IMR-90 (cell line): ENCODE measurements around the gene CHD2. TPM values are rescaled to one million over a fixed set of nuclear protein-coding genes. Genes with fewer than 3 reads are reported as not detected.

Experiments used
- ATAC-seq: fragments of 200-7000 bp; cut with Tn5 transposase; 2 replicates; pipeline ENCODE4 v1.9.1; 2020; ENCODE audit warnings: low read depth, mild to moderate bottlenecking, moderate library complexity
- BruUV-seq: library from RNA; stranded (reverse); fragments of 400-500 nt; replicated peaks from 2 replicates; lab custom pipeline; 2021; lab: Mats Ljungman, UMichigan
- CTCF ChIA-PET: fragments of 300-600 bp; formaldehyde crosslinking; extraction: SDS; loops from one replicate; lab custom pipeline; 2021; ENCODE audit warnings: antibody characterized with exemption; lab: Yijun Ruan, JAX
- POLR2A ChIA-PET: fragments of 300-600 bp; sonication (Branson Sonifier 250); formaldehyde crosslinking; loops from one replicate; lab custom pipeline; 2022; ENCODE audit warnings: antibody characterized with exemption; ENCODE audit not compliant: unreplicated experiment; lab: Charles Lee
- DNase-seq: peaks from one replicate; pipeline ENCODE4 v3.0.0; 2013
- H2AFZ ChIP-seq: replicated peaks from 2 replicates; pipeline ENCODE3; 2013; ENCODE audit warnings: low read length, mild to moderate bottlenecking; ENCODE audit not compliant: poor library complexity
- H2AK5ac ChIP-seq: 2 replicates; pipeline ENCODE4 v1.6.1; 2013; ENCODE audit warnings: low read depth, low read length, inconsistent platforms
- H2AK9ac ChIP-seq: replicated peaks from 2 replicates; pipeline ENCODE3; 2013; ENCODE audit warnings: mild to moderate bottlenecking, low read depth, low read length, moderate library complexity; ENCODE audit not compliant: poor library complexity
- H2BK120ac ChIP-seq: 2 replicates; pipeline ENCODE4 v1.6.1; 2013; ENCODE audit warnings: low read depth, low read length, inconsistent platforms
- H2BK15ac ChIP-seq: 3 replicates; pipeline ENCODE4 v1.6.1; 2013; ENCODE audit warnings: low read depth, low read length, inconsistent platforms
- H2BK20ac ChIP-seq: 2 replicates; pipeline ENCODE4 v1.6.1; 2013; ENCODE audit warnings: low read depth, mild to moderate bottlenecking, inconsistent platforms, low read length, moderate library complexity
- H2BK5ac ChIP-seq: 2 replicates; pipeline ENCODE4 v1.6.1; 2013; ENCODE audit warnings: mild to moderate bottlenecking, low read depth, low read length, inconsistent platforms; ENCODE audit not compliant: poor library complexity, severe bottlenecking
- H3K14ac ChIP-seq: replicated peaks from 2 replicates; pipeline ENCODE4 v1.6.1; 2013; ENCODE audit warnings: low read depth, low read length, inconsistent platforms
- H3K18ac ChIP-seq: 2 replicates; pipeline ENCODE4 v1.6.1; 2013; ENCODE audit warnings: low read depth, low read length, control low read depth
- H3K23ac ChIP-seq: 2 replicates; pipeline ENCODE4 v1.6.1; 2013; ENCODE audit warnings: low read depth, low read length, inconsistent platforms
- H3K27ac ChIP-seq: 2 replicates; pipeline ENCODE4 v1.5.1; 2013; ENCODE audit warnings: mild to moderate bottlenecking, control low read depth, low read length; ENCODE audit not compliant: insufficient read depth
- H3K27me3 ChIP-seq: 2 replicates; pipeline ENCODE4 v1.6.1; 2013; ENCODE audit warnings: low read length; ENCODE audit not compliant: control insufficient read depth, insufficient read depth
- H3K36me3 ChIP-seq: 2 replicates; pipeline ENCODE4 v1.6.1; 2013; ENCODE audit warnings: low read length, mixed read lengths; ENCODE audit not compliant: control insufficient read depth, insufficient read depth
- H3K4ac ChIP-seq: 2 replicates; pipeline ENCODE4 v1.6.1; 2013; ENCODE audit warnings: low read depth, low read length, inconsistent platforms
- H3K4me1 ChIP-seq: 2 replicates; pipeline ENCODE4 v1.6.1; 2013; ENCODE audit warnings: low read length, mixed read lengths; ENCODE audit not compliant: control insufficient read depth, insufficient read depth
- H3K4me2 ChIP-seq: 2 replicates; pipeline ENCODE4 v1.6.1; 2013; ENCODE audit warnings: low read depth, mild to moderate bottlenecking, control low read depth, low read length, moderate library complexity
- H3K4me3 ChIP-seq: 2 replicates; pipeline ENCODE4 v1.5.1; 2013; ENCODE audit warnings: low read depth, mild to moderate bottlenecking, control low read depth, low read length, moderate library complexity; ENCODE audit not compliant: insufficient read depth
- H3K56ac ChIP-seq: 2 replicates; pipeline ENCODE4 v1.6.1; 2013; ENCODE audit warnings: low read length, inconsistent platforms; ENCODE audit not compliant: insufficient read depth; ENCODE audit errors: extremely low read depth
- H3K79me1 ChIP-seq, 2 experiments: 2 replicates each; pipeline ENCODE4 v1.6.1; 2013; ENCODE audit warnings: low read length in 2 of 2, inconsistent platforms in 1 of 2, low read depth in 1 of 2
- H3K9ac ChIP-seq: 2 replicates; pipeline ENCODE4 v1.6.1; 2013; ENCODE audit warnings: low read depth, low read length, control low read depth
- H3K9me1 ChIP-seq: 2 replicates; pipeline ENCODE4 v1.6.1; 2013; ENCODE audit warnings: low read length, inconsistent platforms; ENCODE audit not compliant: insufficient read depth
- H3K9me3 ChIP-seq: 2 replicates; pipeline ENCODE4 v1.6.1; 2013; ENCODE audit warnings: low read length; ENCODE audit not compliant: control insufficient read depth, insufficient read depth
- H4K20me1 ChIP-seq: 2 replicates; pipeline ENCODE4 v1.6.1; 2013; ENCODE audit warnings: low read length, inconsistent platforms; ENCODE audit not compliant: insufficient read depth
- H4K5ac ChIP-seq: 2 replicates; pipeline ENCODE4 v1.6.1; 2013; ENCODE audit warnings: mild to moderate bottlenecking, low read depth, low read length, control low read depth
- H4K8ac ChIP-seq, 2 experiments: 2 replicates each; pipeline ENCODE4 v1.6.1; 2013; ENCODE audit warnings: low read depth in 2 of 2, low read length in 2 of 2, control low read depth in 1 of 2, inconsistent platforms in 1 of 2
- H4K91ac ChIP-seq: 2 replicates; pipeline ENCODE4 v1.6.1; 2013; ENCODE audit warnings: low read depth, low read length, inconsistent platforms; ENCODE audit not compliant: insufficient read depth
- CEBPB ChIP-seq: IDR thresholded peaks from 2 replicates; pipeline ENCODE4 v1.6.1; 2012; ENCODE audit warnings: low read depth, low read length, improper control_type of control experiment
- CHD1 ChIP-seq: IDR thresholded peaks from 2 replicates; pipeline ENCODE4 v1.6.1; 2012; ENCODE audit warnings: low read depth, low read length, improper control_type of control experiment
- FOS ChIP-seq: fragments of 150-350 bp; IDR thresholded peaks from 2 replicates; pipeline ENCODE4 v1.6.1; 2016; ENCODE audit warnings: low read depth, low read length
- MAZ ChIP-seq: IDR thresholded peaks from 2 replicates; pipeline ENCODE4 v1.6.1; 2012; ENCODE audit warnings: low read depth, mild to moderate bottlenecking, low read length, improper control_type of control experiment, moderate library complexity, borderline replicate concordance
- MXI1 ChIP-seq: IDR thresholded peaks from 2 replicates; pipeline ENCODE4 v1.6.1; 2012; ENCODE audit warnings: low read depth, mild to moderate bottlenecking, low read length, moderate library complexity, borderline replicate concordance
- POLR2A ChIP-seq: IDR thresholded peaks from 2 replicates; pipeline ENCODE4 v1.6.1; 2012; ENCODE audit warnings: mild to moderate bottlenecking, low read depth, low read length
- RCOR1 ChIP-seq: IDR thresholded peaks from 2 replicates; pipeline ENCODE4 v1.6.1; 2012; ENCODE audit warnings: mild to moderate bottlenecking, low read length, improper control_type of control experiment; ENCODE audit not compliant: insufficient replicate concordance
- SMC3 ChIP-seq: fragments of 150-350 bp; IDR thresholded peaks from 2 replicates; pipeline ENCODE4 v1.6.1; 2016; ENCODE audit warnings: low read depth, mild to moderate bottlenecking, antibody characterized with exemption, low read length, moderate library complexity
- WGBS, 2 experiments: methylation state at CpG; one replicate each; pipeline versions ENCODE4 v1.1.5 to v1.1.7; 2013; ENCODE audit warnings: missing lambda C conversion rate in 2 of 2; ENCODE audit not compliant: insufficient read length in 1 of 2; ENCODE audit errors: extremely low coverage in 2 of 2; 5-methylcytosine and 5-hydroxymethylcytosine counted together
- dilution Hi-C: fragments of 300-500 bp; cut with HindIII; formaldehyde crosslinking; loops from one replicate; pipeline ENCODE4 v1.14.3; 2018; ENCODE audit warnings: low sequenced_read_pairs; ENCODE audit not compliant: unreplicated experiment
- in situ Hi-C: fragments of 300-500 bp; cut with MboI; formaldehyde crosslinking; loops from 3 replicates; pipeline ENCODE4 v1.14.3; 2019; ENCODE audit warnings: low sequenced_read_pairs, inconsistent platforms, mixed read lengths
- intact Hi-C: fragments of 100-400 bp; cut with micrococcal nuclease; formaldehyde crosslinking; loops from 2 replicates; pipeline ENCODE4 v1.10.0; 2022
- polyA plus RNA-seq, 3 experiments: library from polyadenylated mRNA; depleted of rRNA; stranded (reverse); fragments of >200 nt; gene quantifications; 2 replicates each; pipeline ENCODE4 v1.2.3, GENCODE V29; 2012; ENCODE audit warnings: low replicate concordance in 1 of 3
- total RNA-seq: library from RNA; depleted of rRNA; stranded (reverse); fragments of >200 nt; gene quantifications from 2 replicates; pipeline ENCODE4 v1.2.3, GENCODE V29; 2012
- TF ChIP-seq, protein P1 (sequence below): fragments of 150-350 bp; IDR thresholded peaks from 2 replicates; pipeline ENCODE4 v1.6.1; 2016; ENCODE audit warnings: low read depth, mild to moderate bottlenecking, low read length, moderate library complexity, borderline replicate concordance

Gene CHD2
- total and polyA plus RNA-seq, 2 of the 4 experiments (the other 2 are of a cell fraction): 44.9 to 64.7 TPM

DNA sequence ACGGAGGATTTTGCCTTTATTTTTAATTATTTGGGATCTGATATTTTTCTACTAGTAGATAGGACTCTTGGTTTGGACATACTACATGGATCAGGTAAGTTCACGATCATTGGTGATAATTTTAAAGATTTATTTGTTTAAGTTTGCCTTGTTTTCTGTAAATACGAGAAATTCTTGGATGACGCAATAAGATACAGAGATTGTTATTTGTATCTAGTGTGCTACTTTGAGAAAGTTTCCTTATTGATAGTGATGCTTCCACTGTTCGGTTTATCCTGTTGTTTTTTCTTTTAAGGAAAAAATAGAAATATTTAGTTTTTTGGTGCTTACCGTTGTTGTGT, 577 bp downstream of the CHD2 start:
- in situ Hi-C loops: no loop called here
- H3K36me3 ChIP-seq: peaks cover 15% of the 10 kb centered on the region
- H3K27ac ChIP-seq: peak overlapping the region; percentile 79; the same call in 1 of the 2 replicates

More for the DNA sequence above, 577 bp downstream of the CHD2 start:
- ATAC-seq (no peak), DNase-seq (no peak)
- Histone ChIP-seq H4K91ac (no peak overlapping the region), H2BK15ac (no peak overlapping the region), H3K4me1 (peaks cover 2% of the 10 kb centered on the region; the same call in 1 of the 2 replicates), H3K14ac (peak overlapping the region; percentile 87), H3K56ac (peak overlapping the region; percentile 96; the same call in 1 of the 2 replicates), H2AFZ (no peak overlapping the region), H3K4me2 (peak overlapping the region; percentile 97; the same call in 1 of the 2 replicates), H2BK5ac (peak overlapping the region; percentile 98), H4K5ac (peak overlapping the region; percentile 96), H3K9me1 (no peaks in the 10 kb centered on the region), H2BK20ac (no peak overlapping the region), H4K8ac (peak overlapping the region; percentile 80 to 94), H3K23ac (peak overlapping the region; percentile 63; the same call in 1 of the 2 replicates), H3K4me3 (peak overlapping the region; percentile 82), H3K27me3 (no peaks in the 10 kb centered on the region), H3K9ac (peak overlapping the region; percentile 99), H3K18ac (peak overlapping the region; percentile 67; the same call in 1 of the 2 replicates), H2AK5ac (no peak overlapping the region), H3K79me1 (no peaks in the 10 kb centered on the region), H2BK120ac (no peak overlapping the region), H3K4ac (peak overlapping the region; percentile 32; the same call in 1 of the 2 replicates), H3K9me3 (no peaks in the 10 kb centered on the region), H4K20me1 (peaks cover 9% of the 10 kb centered on the region), H2AK9ac (no peak overlapping the region)
- no peak for TF ChIP-seq SMC3
- no peak for TF ChIP-seq RCOR1
- no peak for TF ChIP-seq FOS
- TF ChIP-seq, protein P1, sequence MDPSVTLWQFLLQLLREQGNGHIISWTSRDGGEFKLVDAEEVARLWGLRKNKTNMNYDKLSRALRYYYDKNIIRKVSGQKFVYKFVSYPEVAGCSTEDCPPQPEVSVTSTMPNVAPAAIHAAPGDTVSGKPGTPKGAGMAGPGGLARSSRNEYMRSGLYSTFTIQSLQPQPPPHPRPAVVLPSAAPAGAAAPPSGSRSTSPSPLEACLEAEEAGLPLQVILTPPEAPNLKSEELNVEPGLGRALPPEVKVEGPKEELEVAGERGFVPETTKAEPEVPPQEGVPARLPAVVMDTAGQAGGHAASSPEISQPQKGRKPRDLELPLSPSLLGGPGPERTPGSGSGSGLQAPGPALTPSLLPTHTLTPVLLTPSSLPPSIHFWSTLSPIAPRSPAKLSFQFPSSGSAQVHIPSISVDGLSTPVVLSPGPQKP: no peak
- no peak for TF ChIP-seq MXI1
- peak; percentile 95 for TF ChIP-seq CEBPB
- no peak for TF ChIP-seq POLR2A
- no peak for TF ChIP-seq MAZ
- TF ChIP-seq CHD1: 0 out of 2 replicates have a peak, but pooled peaks have one; percentile 23
- no CpG with 5 or more reads among the region's 6 CpGs for WGBS, 2 experiments
- ChIA-PET CTCF (interaction anchor here (1.2 to 1.6 kb wide), 2 partner anchors 12 to 91 kb away, joined by 4 to 7 read pairs; no protein-coding TSS in a partner anchor), POLR2A (interaction anchor here (0.9 to 3.2 kb wide), 4 partner anchors 12 to 99 kb away, joined by 3 to 25 read pairs (median 8); no protein-coding TSS in a partner anchor)
- dilution Hi-C loops: no loop called here
- no TSS peak for BruUV-seq
- intact Hi-C loops: loop anchor here (1.0 to 2.0 kb wide), 2 partner anchors 15 to 92 kb away; no protein-coding TSS in a partner anchor
